ENCODE data around the gene AGBL4.

The AGBL4 gene

GRCh38 chr1:49200738-49201137, 823.0 kb downstream of the AGBL4 start:
- no peak for TF ChIP-seq EZH2 (IDR thresholded peaks at IDR 0.05; ENCODE audit: borderline replicate concordance, low read length)
- no peak for TF ChIP-seq CTCF (IDR thresholded peaks at IDR 0.05; ENCODE audit: low read length)
- no peaks in the 10 kb centered on the region for H3K36me3 ChIP-seq (ENCODE audit: insufficient read depth, low read length)
- H3K27ac ChIP-seq (ENCODE audit: low read depth, low read length, poor library complexity, severe bottlenecking) = no peak overlapping the region
- H3K4me1 ChIP-seq (ENCODE audit: insufficient read depth, low read length, severe bottlenecking) = no peaks in the 10 kb centered on the region
- H3K9me2 ChIP-seq (ENCODE audit: low read depth, low read length) = no peaks in the 10 kb centered on the region
- no peaks in the 10 kb centered on the region; the same call in 1 of the 2 replicates for H3F3A ChIP-seq (ENCODE audit: insufficient read depth, low read length)
- H4K20me1 ChIP-seq (ENCODE audit: insufficient read depth, low read length) = no peaks in the 10 kb centered on the region
- H3K9me3 ChIP-seq (ENCODE audit: low read length) = no peaks in the 10 kb centered on the region
- no peaks in the 10 kb centered on the region for H3K27me3 ChIP-seq (ENCODE audit: insufficient read depth, low read length)
- H3K9ac ChIP-seq (ENCODE audit: low read length) = no peak overlapping the region
- no peaks in the 10 kb centered on the region for H3K79me2 ChIP-seq (ENCODE audit: insufficient read depth, low read length)
- no peak overlapping the region for H3K4me3 ChIP-seq (ENCODE audit: low read depth, low read length, poor library complexity, severe bottlenecking)
- no peak overlapping the region for H3K4me2 ChIP-seq (ENCODE audit: low read length)
- no peak overlapping the region for H2AFZ ChIP-seq (ENCODE audit: low read length)

GRCh38 chr1:49199564-49199963, 824.2 kb downstream of the AGBL4 start:
- H3K9me2 ChIP-seq (ENCODE audit: low read depth, low read length) = no peaks in the 10 kb centered on the region
- H3K27me3 ChIP-seq (ENCODE audit: insufficient read depth, low read length) = no peaks in the 10 kb centered on the region
- no peak overlapping the region for H3K4me3 ChIP-seq (ENCODE audit: low read depth, low read length, poor library complexity, severe bottlenecking)
- TF ChIP-seq EZH2 (IDR thresholded peaks at IDR 0.05; ENCODE audit: borderline replicate concordance, low read length) (no peak), CTCF (IDR thresholded peaks at IDR 0.05; ENCODE audit: low read length) (no peak)
- no peaks in the 10 kb centered on the region for H3K36me3 ChIP-seq (ENCODE audit: insufficient read depth, low read length)
- H3K4me2 ChIP-seq (ENCODE audit: low read length) = no peak overlapping the region
- H3K27ac ChIP-seq (ENCODE audit: low read depth, low read length, poor library complexity, severe bottlenecking) = no peak overlapping the region
- no peaks in the 10 kb centered on the region for H3K79me2 ChIP-seq (ENCODE audit: insufficient read depth, low read length)
- H4K20me1 ChIP-seq (ENCODE audit: insufficient read depth, low read length) = no peaks in the 10 kb centered on the region
- no peaks in the 10 kb centered on the region for H3K4me1 ChIP-seq (ENCODE audit: insufficient read depth, low read length, severe bottlenecking)
- H2AFZ ChIP-seq (ENCODE audit: low read length) = no peak overlapping the region
- no peaks in the 10 kb centered on the region for H3K9me3 ChIP-seq (ENCODE audit: low read length)
- H3K9ac ChIP-seq (ENCODE audit: low read length) = no peak overlapping the region
- H3F3A ChIP-seq (ENCODE audit: insufficient read depth, low read length) = no peaks in the 10 kb centered on the region; the same call in 1 of the 2 replicates

GRCh38 chr1:49197081-49197480, 826.7 kb downstream of the AGBL4 start:
- TF ChIP-seq CTCF (IDR thresholded peaks at IDR 0.05; ENCODE audit: low read length) (no peak), EZH2 (IDR thresholded peaks at IDR 0.05; ENCODE audit: borderline replicate concordance, low read length) (no peak)
- no peaks in the 10 kb centered on the region for H3K79me2 ChIP-seq (ENCODE audit: insufficient read depth, low read length)

More at GRCh38 chr1:49197081-49197480, 826.7 kb downstream of the AGBL4 start:
- Histone ChIP-seq H3K27ac (ENCODE audit: low read depth, low read length, poor library complexity, severe bottlenecking) (no peak overlapping the region), H3K4me1 (ENCODE audit: insufficient read depth, low read length, severe bottlenecking) (no peaks in the 10 kb centered on the region), H3K4me2 (ENCODE audit: low read length) (no peak overlapping the region), H3K9ac (ENCODE audit: low read length) (no peak overlapping the region), H3K9me3 (ENCODE audit: low read length) (no peaks in the 10 kb centered on the region), H3K36me3 (ENCODE audit: insufficient read depth, low read length) (no peaks in the 10 kb centered on the region), H4K20me1 (ENCODE audit: insufficient read depth, low read length) (no peaks in the 10 kb centered on the region), H3K4me3 (ENCODE audit: low read depth, low read length, poor library complexity, severe bottlenecking) (no peak overlapping the region), H3F3A (ENCODE audit: insufficient read depth, low read length) (0 out of 2 replicates have a peak, but pooled peaks cover 3% of the 10 kb centered on the region), H3K9me2 (ENCODE audit: low read depth, low read length) (no peaks in the 10 kb centered on the region), H2AFZ (ENCODE audit: low read length) (no peak overlapping the region), H3K27me3 (ENCODE audit: insufficient read depth, low read length) (no peaks in the 10 kb centered on the region)

Data from OCI-LY1 (cell line).